Measurements from ENCODE around the gene CIAO2B.

The CIAO2B gene

GRCh38 chr16:66972983-66973382 is 38.8 kb upstream of the CIAO2B start:
- H3K4me2 ChIP-seq (ENCODE audit: low read length): no peak overlapping the region
- H2AFZ ChIP-seq: no peak overlapping the region
- H3K27me3 ChIP-seq (ENCODE audit: control insufficient read depth, insufficient read depth, low read length): no peaks in the 10 kb centered on the region
- no peak overlapping the region for H3K27ac ChIP-seq
- H3K36me3 ChIP-seq (ENCODE audit: control insufficient read depth, insufficient read depth, low read length): no peaks in the 10 kb centered on the region
- no peak overlapping the region for H3K9ac ChIP-seq
- no peaks in the 10 kb centered on the region for H3K9me3 ChIP-seq (ENCODE audit: control insufficient read depth, low read length)
- no peak for TF ChIP-seq CTCF (IDR thresholded peaks at IDR 0.05)
- no peak overlapping the region for H3K4me3 ChIP-seq (ENCODE audit: low read depth, low read length)
- H3K79me2 ChIP-seq: no peaks in the 10 kb centered on the region
- peaks cover 2% of the 10 kb centered on the region for H3K4me1 ChIP-seq

- Histone ChIP-seq H3K4me3 (ENCODE audit: low read depth, low read length) (no peak overlapping the region), H3K79me2 (no peaks in the 10 kb centered on the region), H3K27ac (no peak overlapping the region), H3K9ac (no peak overlapping the region), H3K27me3 (ENCODE audit: control insufficient read depth, insufficient read depth, low read length) (no peaks in the 10 kb centered on the region), H3K36me3 (ENCODE audit: control insufficient read depth, insufficient read depth, low read length) (no peaks in the 10 kb centered on the region), H3K4me2 (ENCODE audit: low read length) (no peak overlapping the region), H3K4me1 (no peaks in the 10 kb centered on the region), H3K9me3 (ENCODE audit: control insufficient read depth, low read length) (no peaks in the 10 kb centered on the region), H2AFZ (no peak overlapping the region)
- no peak for TF ChIP-seq CTCF (IDR thresholded peaks at IDR 0.05)
Measured at GRCh38 chr16:66970775-66971720, 36.8 kb upstream of the CIAO2B start.

GRCh38 chr16:66968847-66969246 is 34.6 kb upstream of the CIAO2B start:
- Histone ChIP-seq H3K4me2 (ENCODE audit: low read length) (no peak overlapping the region), H3K27ac (no peak overlapping the region), H3K79me2 (no peaks in the 10 kb centered on the region), H3K9ac (no peak overlapping the region), H2AFZ (no peak overlapping the region), H3K4me1 (no peaks in the 10 kb centered on the region), H3K36me3 (ENCODE audit: control insufficient read depth, insufficient read depth, low read length) (no peaks in the 10 kb centered on the region), H3K4me3 (ENCODE audit: low read depth, low read length) (no peak overlapping the region), H3K9me3 (ENCODE audit: control insufficient read depth, low read length) (no peaks in the 10 kb centered on the region), H3K27me3 (ENCODE audit: control insufficient read depth, insufficient read depth, low read length) (no peaks in the 10 kb centered on the region)
- TF ChIP-seq CTCF (IDR thresholded peaks at IDR 0.05): no peak

GRCh38 chr16:66964049-66964448 is 29.8 kb upstream of the CIAO2B start:
- Histone ChIP-seq H3K4me1 (no peaks in the 10 kb centered on the region), H3K9me3 (ENCODE audit: control insufficient read depth, low read length) (no peaks in the 10 kb centered on the region), H3K4me3 (ENCODE audit: low read depth, low read length) (no peak overlapping the region), H3K4me2 (ENCODE audit: low read length) (no peak overlapping the region), H3K79me2 (no peaks in the 10 kb centered on the region), H2AFZ (no peak overlapping the region), H3K36me3 (ENCODE audit: control insufficient read depth, insufficient read depth, low read length) (no peaks in the 10 kb centered on the region), H3K27me3 (ENCODE audit: control insufficient read depth, insufficient read depth, low read length) (no peaks in the 10 kb centered on the region), H3K27ac (no peak overlapping the region), H3K9ac (no peak overlapping the region)
- TF ChIP-seq CTCF (IDR thresholded peaks at IDR 0.05): no peak

- Histone ChIP-seq H3K9ac (no peak overlapping the region), H2AFZ (no peak overlapping the region), H3K36me3 (ENCODE audit: control insufficient read depth, insufficient read depth, low read length) (no peaks in the 10 kb centered on the region), H3K4me2 (ENCODE audit: low read length) (no peak overlapping the region), H3K27ac (no peak overlapping the region), H3K79me2 (no peaks in the 10 kb centered on the region), H3K4me1 (no peaks in the 10 kb centered on the region), H3K4me3 (ENCODE audit: low read depth, low read length) (no peak overlapping the region), H3K27me3 (ENCODE audit: control insufficient read depth, insufficient read depth, low read length) (no peaks in the 10 kb centered on the region), H3K9me3 (ENCODE audit: control insufficient read depth, low read length) (no peaks in the 10 kb centered on the region)
- TF ChIP-seq CTCF (IDR thresholded peaks at IDR 0.05): no peak
Measured at GRCh38 chr16:66961914-66962313, 27.7 kb upstream of the CIAO2B start.
